GM12872 (cell line): Measurements from ENCODE around the gene HNRNPAB.

Experiments used
- TF ChIP-seq, protein P1 (sequence below): IDR thresholded peaks from 3 replicates; pipeline ENCODE4 v1.5.1; 2011; ENCODE audit warnings: low read depth, mild to moderate bottlenecking, low read length, moderate library complexity; ENCODE audit not compliant: insufficient read depth

The HNRNPAB gene

GRCh38 chr5:178204182-178204934 is at the start of gene HNRNPAB:
HNRNPAB (plus strand) TSS chr5:178204533; CDS start chr5:178204838, 305 bp downstream.
- TF ChIP-seq, protein P1, sequence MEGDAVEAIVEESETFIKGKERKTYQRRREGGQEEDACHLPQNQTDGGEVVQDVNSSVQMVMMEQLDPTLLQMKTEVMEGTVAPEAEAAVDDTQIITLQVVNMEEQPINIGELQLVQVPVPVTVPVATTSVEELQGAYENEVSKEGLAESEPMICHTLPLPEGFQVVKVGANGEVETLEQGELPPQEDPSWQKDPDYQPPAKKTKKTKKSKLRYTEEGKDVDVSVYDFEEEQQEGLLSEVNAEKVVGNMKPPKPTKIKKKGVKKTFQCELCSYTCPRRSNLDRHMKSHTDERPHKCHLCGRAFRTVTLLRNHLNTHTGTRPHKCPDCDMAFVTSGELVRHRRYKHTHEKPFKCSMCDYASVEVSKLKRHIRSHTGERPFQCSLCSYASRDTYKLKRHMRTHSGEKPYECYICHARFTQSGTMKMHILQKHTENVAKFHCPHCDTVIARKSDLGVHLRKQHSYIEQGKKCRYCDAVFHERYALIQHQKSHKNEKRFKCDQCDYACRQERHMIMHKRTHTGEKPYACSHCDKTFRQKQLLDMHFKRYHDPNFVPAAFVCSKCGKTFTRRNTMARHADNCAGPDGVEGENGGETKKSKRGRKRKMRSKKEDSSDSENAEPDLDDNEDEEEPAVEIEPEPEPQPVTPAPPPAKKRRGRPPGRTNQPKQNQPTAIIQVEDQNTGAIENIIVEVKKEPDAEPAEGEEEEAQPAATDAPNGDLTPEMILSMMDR: no peak

DNA sequence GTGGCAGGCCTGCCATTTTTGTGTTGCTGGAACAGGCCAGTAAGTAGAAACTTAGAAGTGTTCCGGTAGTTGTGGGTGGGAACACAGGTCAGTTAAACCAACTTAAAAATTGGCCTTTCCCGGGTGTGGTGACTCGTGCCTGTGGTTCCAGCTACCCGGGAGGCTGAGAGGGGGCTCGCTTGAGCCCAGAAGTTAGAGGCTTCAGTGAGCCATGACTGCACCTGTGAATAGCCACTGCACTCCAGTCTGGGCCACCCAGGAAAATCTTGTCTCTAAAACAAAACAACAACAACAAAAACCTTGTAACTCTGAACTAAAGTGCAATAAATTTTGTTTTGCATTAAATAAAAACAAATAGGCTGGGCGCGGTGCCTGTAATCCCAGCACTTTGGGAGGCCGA is 49.3 kb upstream of the HNRNPAB start:
- TF ChIP-seq, protein P1: no peak

GRCh38 chr5:178160176-178160575 is 44.2 kb upstream of the HNRNPAB start:
- TF ChIP-seq, protein P1: no peak

DNA sequence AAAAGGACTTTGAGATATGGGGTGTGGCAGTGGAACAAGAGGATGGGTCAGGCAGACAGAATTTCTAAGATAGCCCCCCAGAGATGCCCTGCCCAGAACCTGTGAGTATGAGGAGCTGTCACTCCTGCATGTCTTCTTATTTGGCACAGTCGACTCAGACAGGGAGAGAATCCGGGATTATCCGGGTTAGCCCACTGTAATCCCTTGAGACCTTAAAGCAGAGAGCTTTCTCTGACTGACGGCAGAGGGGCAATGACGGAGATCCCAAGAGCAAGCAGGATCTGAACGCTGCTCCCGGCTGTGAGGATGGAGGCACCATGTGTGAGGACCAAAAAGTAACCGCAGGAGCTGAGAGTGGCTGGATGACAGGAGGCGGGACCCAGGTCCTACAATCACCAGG is 41.9 kb upstream of the HNRNPAB start:
- TF ChIP-seq, protein P1: no peak

GRCh38 chr5:178163772-178164735 is 40.3 kb upstream of the HNRNPAB start:
- TF ChIP-seq, protein P1: peak; percentile 99

DNA sequence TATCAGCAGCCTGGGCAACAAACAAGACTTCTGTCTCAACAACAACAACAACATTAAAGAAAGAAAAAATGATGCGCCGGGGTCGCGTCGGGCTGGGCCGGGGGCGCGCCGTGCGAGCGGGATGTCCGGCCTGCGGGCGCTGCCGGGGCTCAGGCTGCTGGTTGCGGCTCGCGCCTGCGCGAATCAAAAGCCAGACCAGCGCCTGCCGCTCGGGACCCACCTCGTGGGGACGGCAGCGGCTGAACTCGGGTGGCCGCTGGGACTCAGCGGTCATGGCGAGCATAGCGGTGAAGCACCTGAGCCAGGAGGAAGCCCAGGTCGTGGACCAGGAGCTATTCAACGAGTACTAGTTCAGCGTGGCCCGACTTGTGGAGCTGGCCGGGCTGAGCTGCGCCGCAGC is 38.8 kb upstream of the HNRNPAB start:
- TF ChIP-seq, protein P1: no peak

GRCh38 chr5:178170455-178170854 is 33.9 kb upstream of the HNRNPAB start:
- TF ChIP-seq, protein P1: no peak
